ENCODE data around the gene CAD. TPM values are rescaled to one million over a fixed set of nuclear protein-coding genes. Genes with fewer than 3 reads are reported as not detected.
"Not testable (repeated sequence)": the region's sequence is repeated elsewhere in the genome, so short reads cannot be mapped to it uniquely, and the experiment has no call there.

CAD gene
- total RNA-seq, 1 donor: 30.8 TPM

DNA sequence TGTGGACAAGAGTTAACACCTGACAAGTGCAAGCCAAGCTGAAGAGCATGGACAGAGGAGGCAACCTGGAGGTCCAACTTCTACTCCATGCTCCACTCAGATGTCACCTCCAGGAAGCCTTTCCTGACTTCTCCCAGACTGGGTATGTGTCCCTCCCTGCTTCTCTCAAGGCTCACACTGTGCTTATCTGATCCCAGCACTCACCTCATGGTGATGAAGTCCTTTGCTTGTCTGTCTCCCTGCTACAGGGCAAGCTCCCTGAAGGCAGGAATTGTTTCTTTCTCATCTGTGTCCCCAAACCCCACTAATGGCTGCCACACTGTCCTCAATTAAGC, 48.3 kb downstream of the CAD start:
- H3K27me3 ChIP-seq (ENCODE audit: insufficient read depth, low read length): peaks cover 77% of the 10 kb centered on the region
- H3K79me2 ChIP-seq (ENCODE audit: insufficient read depth, low read length): no peaks in the 10 kb centered on the region
- H4K20me1 ChIP-seq (ENCODE audit: insufficient read depth, low read length): peaks cover 2% of the 10 kb centered on the region
- H3K36me3 ChIP-seq (ENCODE audit: insufficient read depth, low read length): no peaks in the 10 kb centered on the region
- TF ChIP-seq, protein P1, sequence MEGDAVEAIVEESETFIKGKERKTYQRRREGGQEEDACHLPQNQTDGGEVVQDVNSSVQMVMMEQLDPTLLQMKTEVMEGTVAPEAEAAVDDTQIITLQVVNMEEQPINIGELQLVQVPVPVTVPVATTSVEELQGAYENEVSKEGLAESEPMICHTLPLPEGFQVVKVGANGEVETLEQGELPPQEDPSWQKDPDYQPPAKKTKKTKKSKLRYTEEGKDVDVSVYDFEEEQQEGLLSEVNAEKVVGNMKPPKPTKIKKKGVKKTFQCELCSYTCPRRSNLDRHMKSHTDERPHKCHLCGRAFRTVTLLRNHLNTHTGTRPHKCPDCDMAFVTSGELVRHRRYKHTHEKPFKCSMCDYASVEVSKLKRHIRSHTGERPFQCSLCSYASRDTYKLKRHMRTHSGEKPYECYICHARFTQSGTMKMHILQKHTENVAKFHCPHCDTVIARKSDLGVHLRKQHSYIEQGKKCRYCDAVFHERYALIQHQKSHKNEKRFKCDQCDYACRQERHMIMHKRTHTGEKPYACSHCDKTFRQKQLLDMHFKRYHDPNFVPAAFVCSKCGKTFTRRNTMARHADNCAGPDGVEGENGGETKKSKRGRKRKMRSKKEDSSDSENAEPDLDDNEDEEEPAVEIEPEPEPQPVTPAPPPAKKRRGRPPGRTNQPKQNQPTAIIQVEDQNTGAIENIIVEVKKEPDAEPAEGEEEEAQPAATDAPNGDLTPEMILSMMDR (IDR thresholded peaks at IDR 0.05; ENCODE audit: extremely low read depth, low read depth, low read length): no peak
- H3K4me2 ChIP-seq (ENCODE audit: insufficient read depth, low read length): no peak overlapping the region
- no peaks in the 10 kb centered on the region for H3K9me3 ChIP-seq (ENCODE audit: low read depth, low read length)
- no peaks in the 10 kb centered on the region for H3K4me1 ChIP-seq (ENCODE audit: insufficient read depth, low read length)
- no peak overlapping the region for H3K4me3 ChIP-seq (ENCODE audit: insufficient read depth, low read length)
- DNase-seq (ENCODE audit: insufficient read length, low spot score, missing footprints): peak; percentile 59
- H2AFZ ChIP-seq (ENCODE audit: low read length): no peak overlapping the region
- no peak overlapping the region for H3K27ac ChIP-seq (ENCODE audit: low read depth, low read length)

DNA sequence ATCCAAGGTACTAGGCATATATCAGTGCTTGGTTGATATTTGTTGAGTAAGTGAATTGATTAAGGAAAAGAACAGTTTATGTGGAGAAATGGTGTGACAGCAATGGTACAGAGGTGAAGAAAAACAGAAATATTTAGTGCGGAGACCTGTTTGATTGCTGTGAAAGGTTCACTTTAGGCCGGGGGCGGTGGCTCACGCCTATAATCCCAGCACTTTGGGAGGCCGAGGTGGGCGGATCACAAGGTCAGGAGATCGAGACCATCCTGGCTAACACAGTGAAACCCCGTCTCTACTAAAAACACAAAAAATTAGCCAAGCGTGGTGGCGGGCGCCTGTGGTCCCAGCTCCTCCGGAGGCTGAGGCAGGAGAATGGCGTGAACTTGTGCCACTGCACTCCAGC, 51.1 kb downstream of the CAD start:
- H3K4me2 ChIP-seq (ENCODE audit: insufficient read depth, low read length); H3K4me3 ChIP-seq (ENCODE audit: insufficient read depth, low read length); H3K36me3 ChIP-seq (ENCODE audit: insufficient read depth, low read length); H3K79me2 ChIP-seq (ENCODE audit: insufficient read depth, low read length); H3K4me1 ChIP-seq (ENCODE audit: insufficient read depth, low read length); DNase-seq (ENCODE audit: insufficient read length, low spot score, missing footprints); H3K27ac ChIP-seq (ENCODE audit: low read depth, low read length); H3K9me3 ChIP-seq (ENCODE audit: low read depth, low read length); H2AFZ ChIP-seq (ENCODE audit: low read length); H4K20me1 ChIP-seq (ENCODE audit: insufficient read depth, low read length): not testable (repeated sequence)
- H3K27me3 ChIP-seq (ENCODE audit: insufficient read depth, low read length): peaks cover 53% of the 10 kb centered on the region

DNA sequence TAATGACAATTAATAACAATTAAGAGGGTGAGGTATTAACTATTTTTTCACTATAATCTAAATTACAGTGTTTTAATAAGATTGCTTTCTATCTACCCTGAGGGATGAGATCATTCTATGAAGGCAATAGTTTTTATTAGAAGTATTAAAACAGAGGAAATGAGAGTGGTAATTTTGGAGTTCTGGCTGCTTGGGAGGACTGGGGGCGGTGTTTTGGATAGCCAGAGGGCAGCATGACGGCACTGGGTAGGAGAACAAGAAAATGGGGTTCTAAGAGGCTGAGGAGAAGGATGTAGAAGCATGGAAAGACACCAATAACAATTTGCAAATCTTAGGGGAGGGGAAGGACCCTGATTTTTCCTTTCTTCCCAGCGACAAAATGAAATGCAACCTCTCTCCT, 53.0 kb downstream of the CAD start:
- no peak for DNase-seq (ENCODE audit: insufficient read length, low spot score, missing footprints)
- Histone ChIP-seq H3K4me1 (ENCODE audit: insufficient read depth, low read length) (peaks cover 8% of the 10 kb centered on the region), H3K79me2 (ENCODE audit: insufficient read depth, low read length) (no peaks in the 10 kb centered on the region), H3K27me3 (ENCODE audit: insufficient read depth, low read length) (peaks cover 35% of the 10 kb centered on the region), H3K4me2 (ENCODE audit: insufficient read depth, low read length) (no peak overlapping the region), H3K27ac (ENCODE audit: low read depth, low read length) (no peak overlapping the region), H4K20me1 (ENCODE audit: insufficient read depth, low read length) (no peaks in the 10 kb centered on the region), H2AFZ (ENCODE audit: low read length) (no peak overlapping the region), H3K9me3 (ENCODE audit: low read depth, low read length) (no peaks in the 10 kb centered on the region), H3K36me3 (ENCODE audit: insufficient read depth, low read length) (no peaks in the 10 kb centered on the region), H3K4me3 (ENCODE audit: insufficient read depth, low read length) (no peak overlapping the region)
- TF ChIP-seq, protein P1 (IDR thresholded peaks at IDR 0.05; ENCODE audit: extremely low read depth, low read depth, low read length): no peak

DNA sequence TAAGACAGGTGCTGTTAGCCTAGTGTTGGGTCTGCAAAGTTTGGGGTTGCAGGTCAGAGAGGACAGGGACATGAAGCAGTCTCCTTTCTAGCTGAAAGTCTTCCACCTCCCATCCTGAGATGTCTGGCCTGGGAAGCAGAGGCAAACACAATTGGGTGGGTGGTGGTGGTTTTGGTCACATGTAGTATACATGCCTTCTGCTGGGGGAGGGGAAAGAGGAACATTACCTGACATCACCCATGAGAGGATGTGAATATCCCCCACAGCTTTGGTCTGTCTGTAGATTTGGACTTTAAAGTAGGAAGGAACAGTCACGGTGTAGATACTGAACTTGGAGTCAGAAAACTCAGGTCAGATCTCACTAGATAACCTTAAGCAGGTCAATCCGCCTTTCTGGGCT, 53.5 kb downstream of the CAD start:
- Histone ChIP-seq H3K36me3 (ENCODE audit: insufficient read depth, low read length) (no peaks in the 10 kb centered on the region), H2AFZ (ENCODE audit: low read length) (no peak overlapping the region), H3K4me2 (ENCODE audit: insufficient read depth, low read length) (no peak overlapping the region), H3K27ac (ENCODE audit: low read depth, low read length) (no peak overlapping the region), H3K9me3 (ENCODE audit: low read depth, low read length) (no peaks in the 10 kb centered on the region), H4K20me1 (ENCODE audit: insufficient read depth, low read length) (no peaks in the 10 kb centered on the region), H3K4me3 (ENCODE audit: insufficient read depth, low read length) (no peak overlapping the region), H3K27me3 (ENCODE audit: insufficient read depth, low read length) (peaks cover 30% of the 10 kb centered on the region), H3K79me2 (ENCODE audit: insufficient read depth, low read length) (no peaks in the 10 kb centered on the region), H3K4me1 (ENCODE audit: insufficient read depth, low read length) (peaks cover 8% of the 10 kb centered on the region)
- TF ChIP-seq, protein P1 (IDR thresholded peaks at IDR 0.05; ENCODE audit: extremely low read depth, low read depth, low read length): no peak
- DNase-seq (ENCODE audit: insufficient read length, low spot score, missing footprints): no peak

Data from osteoblast (primary cell).